ENCODE measurements around the gene ADPRS.

Gene ADPRS, protein sequence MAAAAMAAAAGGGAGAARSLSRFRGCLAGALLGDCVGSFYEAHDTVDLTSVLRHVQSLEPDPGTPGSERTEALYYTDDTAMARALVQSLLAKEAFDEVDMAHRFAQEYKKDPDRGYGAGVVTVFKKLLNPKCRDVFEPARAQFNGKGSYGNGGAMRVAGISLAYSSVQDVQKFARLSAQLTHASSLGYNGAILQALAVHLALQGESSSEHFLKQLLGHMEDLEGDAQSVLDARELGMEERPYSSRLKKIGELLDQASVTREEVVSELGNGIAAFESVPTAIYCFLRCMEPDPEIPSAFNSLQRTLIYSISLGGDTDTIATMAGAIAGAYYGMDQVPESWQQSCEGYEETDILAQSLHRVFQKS

DNA sequence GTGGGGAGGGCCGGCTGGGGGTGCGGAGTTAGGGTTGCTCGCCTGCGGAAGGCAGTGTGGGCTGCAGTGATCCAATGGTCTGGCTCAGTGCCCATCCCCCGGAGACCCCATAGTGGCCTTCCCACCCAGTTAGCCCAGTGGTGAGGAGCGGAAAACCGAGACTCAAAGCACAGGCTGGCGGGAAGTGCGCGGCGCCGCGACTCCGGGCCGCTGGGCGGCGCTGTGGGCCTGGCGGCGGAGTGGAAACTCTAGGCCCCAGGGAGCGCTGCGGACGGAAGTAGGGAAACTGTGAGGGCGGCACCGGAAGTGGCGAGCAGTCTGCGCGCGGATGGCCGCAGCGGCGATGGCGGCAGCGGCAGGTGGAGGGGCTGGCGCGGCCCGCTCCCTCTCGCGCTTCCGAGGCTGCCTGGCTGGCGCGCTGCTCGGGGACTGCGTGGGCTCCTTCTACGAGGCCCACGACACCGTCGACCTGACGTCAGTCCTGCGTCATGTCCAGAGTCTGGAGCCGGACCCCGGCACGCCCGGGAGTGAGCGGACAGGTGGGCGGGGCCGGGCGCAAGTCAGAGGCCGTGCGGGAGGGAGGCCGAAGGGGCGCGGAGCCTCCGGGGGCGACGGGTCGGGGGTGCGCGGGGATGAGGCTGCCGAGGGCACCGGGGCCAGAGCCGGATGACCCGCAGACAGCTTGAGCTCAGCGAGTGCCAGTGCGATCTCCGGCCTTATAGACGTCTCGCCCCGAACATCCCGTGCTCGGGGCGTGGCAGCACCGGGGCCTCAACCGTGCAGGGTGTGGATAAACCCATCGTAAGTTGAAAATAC is at the start of gene ADPRS:
TSS of gene ADPRS (plus strand) at position 316 of the 816 bp plus-strand sequence. CDS start at position 329, 13 bp downstream.
- DNase-seq (ENCODE audit: extremely low read depth in 1 of 2, low read depth in 1 of 2) = peak; percentile 71 to 84

DNA sequence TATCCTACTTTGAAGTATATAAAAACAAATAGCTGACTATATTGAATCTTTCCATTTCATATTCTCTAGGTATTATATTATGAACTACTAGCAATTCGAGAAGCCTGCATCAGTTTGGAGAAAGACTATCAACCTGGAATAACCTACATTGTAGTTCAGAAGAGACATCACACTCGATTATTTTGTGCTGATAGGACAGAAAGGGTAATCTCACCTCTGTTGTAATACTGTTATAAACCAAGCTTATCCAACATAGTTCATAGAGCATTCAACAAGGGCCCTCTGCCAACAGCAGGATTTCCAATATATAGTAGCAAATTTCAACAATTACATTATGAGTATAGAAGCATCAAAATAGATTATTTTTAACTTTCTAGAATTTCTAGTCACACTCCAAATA is 48.5 kb upstream of the ADPRS start:
- DNase-seq (ENCODE audit: extremely low read depth in 1 of 2, low read depth in 1 of 2) = no peak

DNA sequence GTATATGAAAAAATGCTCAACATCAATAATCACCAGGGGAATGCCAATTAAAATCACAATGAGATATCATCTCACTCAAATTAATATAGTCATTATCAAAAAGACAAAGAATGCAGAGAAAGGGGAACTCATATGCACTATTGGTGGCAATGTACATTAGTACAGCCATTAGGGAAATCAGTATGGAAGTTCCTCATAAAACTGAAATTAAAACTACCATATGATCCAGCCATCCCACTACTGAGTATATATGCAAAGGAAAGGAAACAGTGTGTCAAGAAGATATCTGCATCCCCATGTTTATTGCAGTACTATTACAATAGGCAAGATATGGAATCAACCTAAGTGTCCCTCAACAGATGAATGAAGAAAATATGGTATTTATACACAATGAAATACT is 36.9 kb upstream of the ADPRS start:
- DNase-seq (ENCODE audit: extremely low read depth in 1 of 2, low read depth in 1 of 2) = no peak

DNA sequence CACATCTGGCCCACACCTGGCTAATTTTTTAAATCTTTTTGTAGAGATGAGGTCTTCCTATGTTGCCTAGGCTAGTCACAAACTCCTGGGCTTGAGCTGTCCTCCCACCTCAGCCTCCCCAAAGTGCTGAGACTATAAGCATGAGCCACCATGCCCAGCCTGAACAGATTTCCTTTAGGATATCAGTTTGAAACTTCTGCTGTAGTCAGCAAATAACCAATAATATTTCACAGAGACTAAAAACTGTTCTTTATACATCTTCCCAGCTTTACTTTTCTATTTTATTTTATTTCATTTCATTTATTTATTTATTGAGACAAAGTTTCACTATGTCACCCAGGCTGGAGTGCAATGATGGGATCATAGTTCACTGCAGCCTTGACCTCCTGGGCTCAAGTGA is 34.7 kb upstream of the ADPRS start:
- no peak for DNase-seq (ENCODE audit: extremely low read depth in 1 of 2, low read depth in 1 of 2)

DNA sequence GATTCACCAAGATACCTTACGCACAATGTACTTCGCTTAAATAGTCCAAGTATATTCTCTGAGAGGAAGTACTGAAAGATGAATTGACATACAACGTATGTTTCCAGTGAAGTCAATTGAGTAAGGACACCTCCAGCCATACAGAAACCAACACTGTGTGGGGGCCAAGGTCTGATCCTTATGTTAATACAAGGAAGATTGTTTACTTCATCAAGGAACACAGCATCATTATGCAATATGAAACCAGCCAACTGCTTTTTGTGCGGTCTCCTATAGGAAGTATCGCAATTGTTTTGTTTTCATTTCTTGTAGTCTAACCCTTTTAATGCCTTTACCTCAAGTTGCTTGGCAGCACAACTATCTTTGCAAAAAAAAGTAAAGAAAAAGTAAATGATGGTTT is 33.0 kb upstream of the ADPRS start:
- no peak for DNase-seq (ENCODE audit: extremely low read depth in 1 of 2, low read depth in 1 of 2)

DNA sequence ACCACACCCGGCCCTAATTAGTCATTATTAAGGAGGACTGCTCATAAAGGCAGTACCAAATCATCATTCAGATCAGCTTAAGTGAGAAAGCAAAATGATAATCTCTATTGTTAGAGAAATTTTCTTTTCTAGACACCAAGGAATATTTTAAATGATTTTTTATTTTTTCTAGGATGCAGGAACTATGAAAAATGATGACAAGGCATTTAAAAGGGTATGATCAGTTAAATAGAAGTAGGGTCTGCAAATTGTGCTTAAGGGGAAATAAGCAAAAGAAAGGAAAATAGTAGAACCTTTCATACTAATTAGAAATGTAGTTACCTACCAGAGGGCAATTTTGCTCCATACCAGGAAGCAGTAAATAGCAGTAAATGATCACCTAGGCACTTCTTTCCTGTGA is 26.4 kb upstream of the ADPRS start:
- DNase-seq (ENCODE audit: extremely low read depth in 1 of 2, low read depth in 1 of 2) = no peak

DNA sequence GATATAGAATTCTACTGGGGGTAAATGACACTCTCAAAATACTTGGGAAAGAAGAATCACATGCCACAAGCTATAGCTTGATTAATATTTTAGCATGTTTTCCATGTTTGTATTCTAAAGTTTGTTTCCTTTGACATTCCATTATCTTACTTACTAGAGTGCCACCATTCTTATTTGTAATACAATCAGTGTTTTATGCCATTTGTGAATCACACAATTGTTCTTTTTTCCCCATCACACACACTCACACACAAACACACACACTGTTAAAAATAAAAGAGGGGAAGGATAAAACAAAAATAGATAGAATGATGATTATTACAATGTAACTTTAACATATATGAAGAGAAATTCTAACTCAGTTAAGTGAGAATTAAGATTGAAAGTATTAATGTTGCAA is 20.8 kb upstream of the ADPRS start:
- DNase-seq (ENCODE audit: extremely low read depth in 1 of 2, low read depth in 1 of 2) = no peak

DNA sequence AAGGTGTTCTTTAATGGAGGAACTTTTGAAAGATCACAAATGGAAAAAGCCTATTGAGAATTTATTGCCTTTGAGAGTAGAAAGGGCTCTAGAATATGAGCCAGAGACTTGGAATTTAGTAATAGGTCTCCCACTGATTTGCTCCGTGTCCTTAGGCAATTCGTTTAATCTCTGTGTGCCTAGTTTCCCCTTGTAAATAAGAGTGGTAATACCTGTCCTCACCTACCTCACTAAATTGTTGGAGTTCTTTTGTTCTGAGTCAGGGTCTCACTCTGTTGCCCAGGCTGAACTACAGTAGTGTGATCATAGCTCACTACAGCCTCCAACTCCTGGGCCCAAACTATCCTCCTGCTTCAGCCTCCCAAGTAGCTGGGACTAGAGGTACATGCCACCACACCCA is 19.8 kb upstream of the ADPRS start:
- DNase-seq (ENCODE audit: extremely low read depth in 1 of 2, low read depth in 1 of 2) = no peak

DNA sequence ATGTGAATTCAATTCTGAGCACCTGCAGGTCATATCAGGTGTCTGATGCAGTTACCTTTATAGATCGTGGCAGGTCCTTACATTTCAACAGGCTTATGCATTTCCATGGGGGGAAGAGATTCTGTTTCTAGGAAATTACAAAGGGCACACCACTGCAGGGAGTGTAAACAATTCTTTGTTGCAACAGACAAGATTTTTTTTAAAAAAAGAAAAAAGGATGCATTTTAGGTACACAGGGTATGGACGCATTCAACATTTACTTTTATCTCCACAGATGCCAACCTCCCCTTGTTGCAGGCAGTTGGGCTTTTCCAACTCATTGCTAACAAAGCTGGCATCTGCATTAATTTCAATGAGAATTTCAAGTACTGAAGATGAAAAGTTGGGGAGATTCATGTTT is 18.3 kb upstream of the ADPRS start:
- DNase-seq (ENCODE audit: extremely low read depth in 1 of 2, low read depth in 1 of 2) = no peak

DNA sequence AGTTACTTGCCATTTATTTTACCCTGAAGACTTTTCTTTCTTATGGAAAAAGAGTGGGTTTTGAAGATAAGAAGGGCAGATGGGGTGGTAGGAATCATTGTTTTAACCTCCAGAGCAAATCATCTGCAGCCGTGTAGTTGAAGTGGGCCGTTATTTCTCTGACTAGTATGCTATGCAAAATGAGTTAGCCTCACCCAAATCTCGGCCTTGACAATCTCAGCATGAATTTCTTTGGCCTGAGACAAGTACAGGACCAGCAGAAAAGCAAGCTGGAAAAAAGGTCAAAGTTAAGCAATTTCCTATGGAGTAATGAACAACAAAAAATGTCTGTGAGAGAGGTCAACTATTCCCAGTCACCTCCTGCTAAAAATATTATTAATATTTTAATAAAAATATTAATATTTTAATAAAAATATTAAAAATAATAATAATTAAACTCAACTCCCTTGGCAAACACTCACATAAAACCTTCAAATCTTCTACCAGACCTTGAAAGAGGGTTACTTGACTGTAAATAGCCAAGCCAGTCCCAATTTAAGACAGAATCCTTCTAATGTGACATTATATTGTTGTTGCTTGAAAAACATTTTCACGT is 11.6 kb upstream of the ADPRS start:
- DNase-seq (ENCODE audit: extremely low read depth in 1 of 2, low read depth in 1 of 2) = no peak

DNA sequence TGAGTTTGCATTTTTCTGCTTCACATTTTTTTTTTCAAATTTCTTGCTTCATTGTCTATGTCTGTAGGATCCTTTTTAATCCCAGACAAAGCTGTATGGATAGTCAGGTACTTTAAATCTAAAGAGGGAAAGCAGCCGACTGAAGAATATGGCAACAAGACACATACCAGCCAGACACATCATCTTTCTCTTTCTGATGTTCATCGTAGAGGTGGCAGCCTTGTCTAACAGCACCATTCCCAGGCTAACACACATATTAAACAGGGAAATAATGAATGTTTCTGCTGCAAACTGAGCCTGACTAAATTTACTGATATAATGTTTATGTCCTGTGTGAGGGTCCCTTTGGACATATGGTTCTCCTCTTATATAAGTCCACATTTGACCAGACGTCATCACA is 8.5 kb upstream of the ADPRS start:
- DNase-seq (ENCODE audit: extremely low read depth in 1 of 2, low read depth in 1 of 2) = no peak

DNA sequence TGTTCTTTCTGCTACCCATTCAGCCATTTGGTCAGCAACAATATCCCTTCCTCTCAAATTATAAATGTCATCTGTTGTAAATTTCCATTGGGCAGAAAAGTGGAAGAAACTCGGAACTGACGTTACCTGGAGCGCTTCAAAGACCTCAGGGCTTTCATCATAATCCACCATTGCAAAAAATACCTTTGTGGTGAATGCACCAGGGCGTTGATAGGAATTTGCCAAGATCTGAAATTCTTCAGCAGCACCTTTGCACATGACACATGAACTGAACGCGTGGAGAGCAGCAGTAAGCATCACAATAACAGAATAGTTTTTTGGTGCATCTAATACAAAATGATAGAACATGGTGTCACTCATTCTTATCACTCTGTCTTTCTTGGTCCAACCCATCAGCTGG is 7.9 kb upstream of the ADPRS start:
- DNase-seq (ENCODE audit: extremely low read depth in 1 of 2, low read depth in 1 of 2) = no peak

DNA sequence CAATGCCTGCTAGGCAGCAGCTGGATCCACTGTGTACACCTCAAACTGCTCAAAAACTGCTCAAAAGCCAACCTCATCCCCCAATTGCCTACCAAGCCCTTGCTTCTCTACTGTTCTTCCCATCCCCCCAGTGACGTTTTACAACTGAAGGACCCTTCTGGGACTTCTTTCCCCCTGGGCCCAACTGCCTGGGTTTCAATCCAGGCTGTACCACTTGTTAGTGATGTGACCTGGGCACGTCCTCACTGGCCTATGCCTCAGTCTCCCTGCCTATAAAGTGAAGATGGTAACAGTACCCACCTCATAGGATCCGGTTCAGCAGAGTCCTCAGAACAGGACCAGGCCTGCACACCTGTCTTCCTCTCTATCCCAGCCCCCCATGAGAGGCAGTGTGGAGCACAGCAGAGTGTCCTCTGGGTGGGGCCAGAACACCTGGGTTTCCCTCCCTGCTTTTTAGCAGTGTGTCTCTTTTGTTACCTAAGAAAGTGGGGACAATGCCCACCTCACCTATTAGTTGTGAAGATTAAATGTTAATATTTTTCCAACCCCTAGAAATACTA is 6.7 kb upstream of the ADPRS start:
- DNase-seq (ENCODE audit: extremely low read depth in 1 of 2, low read depth in 1 of 2) = no peak

DNA sequence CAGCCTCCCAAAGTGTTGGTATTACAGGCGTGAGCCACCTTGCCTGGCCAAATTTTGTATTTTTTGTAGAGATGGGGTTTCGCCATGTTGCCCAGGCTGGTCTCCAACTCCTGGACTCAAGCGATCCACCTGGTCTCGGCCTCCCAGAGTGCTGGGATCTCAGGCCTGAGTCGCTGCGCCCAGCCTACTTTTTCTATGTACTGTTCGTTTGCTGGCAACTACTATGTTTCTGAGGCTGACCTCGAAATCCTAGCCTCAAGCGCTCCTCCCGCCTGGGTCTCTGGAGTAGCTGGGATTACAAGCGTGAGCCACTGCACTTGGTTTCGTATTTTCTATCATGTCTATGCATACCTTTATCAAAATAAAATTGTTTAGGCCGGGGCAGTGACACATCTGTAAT is 5.5 kb upstream of the ADPRS start:
- no peak for DNase-seq (ENCODE audit: extremely low read depth in 1 of 2, low read depth in 1 of 2)

DNA sequence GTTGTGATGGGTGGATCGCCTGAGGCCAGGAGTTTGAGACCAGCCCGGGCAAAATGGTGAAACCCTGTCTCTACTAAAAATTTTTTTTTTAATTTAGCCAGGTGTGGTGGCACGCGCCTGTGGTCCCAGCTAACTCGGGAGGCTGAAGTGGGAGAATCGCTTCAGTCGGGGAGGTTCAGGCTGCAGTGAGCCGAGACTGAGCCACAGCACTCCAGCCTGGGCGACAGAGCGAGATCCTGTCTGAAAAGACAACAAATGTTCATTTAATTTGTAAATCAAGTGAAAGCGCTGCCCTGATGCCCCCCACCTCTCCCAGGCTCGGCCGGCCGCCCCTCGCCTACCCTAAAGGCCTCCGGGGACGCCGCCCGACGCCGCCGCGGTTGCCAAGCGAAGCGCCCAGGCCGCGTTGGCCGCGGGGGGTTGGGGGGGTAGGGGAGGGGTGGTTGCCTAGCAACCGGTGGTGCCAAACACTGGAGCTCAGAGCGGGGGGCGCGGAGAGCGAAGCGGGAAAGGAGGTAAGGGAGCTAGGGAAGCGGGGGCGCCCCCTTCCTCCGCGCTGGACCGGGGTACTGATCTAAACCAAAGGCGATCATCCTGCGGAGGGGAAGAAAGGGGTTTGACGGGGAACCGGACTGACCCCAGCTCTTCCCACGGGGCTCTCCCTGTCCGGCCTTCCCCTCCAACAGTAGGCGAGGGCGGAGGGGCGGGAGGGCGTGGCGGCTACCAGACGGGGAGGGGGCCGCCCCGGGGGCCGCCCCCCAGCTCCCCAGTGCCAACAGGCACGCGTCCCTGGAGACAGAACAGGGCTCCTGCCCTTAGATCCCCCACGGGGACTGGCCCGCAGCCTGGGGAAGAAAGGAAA is 4.8 kb upstream of the ADPRS start, which contains the start of gene TEKT2:
TSS of gene TEKT2 (plus strand) at position 460 of the 862 bp plus-strand sequence. CDS start 828 bp downstream, outside the sequence.
- DNase-seq (ENCODE audit: extremely low read depth in 1 of 2, low read depth in 1 of 2) = no peak

DNA sequence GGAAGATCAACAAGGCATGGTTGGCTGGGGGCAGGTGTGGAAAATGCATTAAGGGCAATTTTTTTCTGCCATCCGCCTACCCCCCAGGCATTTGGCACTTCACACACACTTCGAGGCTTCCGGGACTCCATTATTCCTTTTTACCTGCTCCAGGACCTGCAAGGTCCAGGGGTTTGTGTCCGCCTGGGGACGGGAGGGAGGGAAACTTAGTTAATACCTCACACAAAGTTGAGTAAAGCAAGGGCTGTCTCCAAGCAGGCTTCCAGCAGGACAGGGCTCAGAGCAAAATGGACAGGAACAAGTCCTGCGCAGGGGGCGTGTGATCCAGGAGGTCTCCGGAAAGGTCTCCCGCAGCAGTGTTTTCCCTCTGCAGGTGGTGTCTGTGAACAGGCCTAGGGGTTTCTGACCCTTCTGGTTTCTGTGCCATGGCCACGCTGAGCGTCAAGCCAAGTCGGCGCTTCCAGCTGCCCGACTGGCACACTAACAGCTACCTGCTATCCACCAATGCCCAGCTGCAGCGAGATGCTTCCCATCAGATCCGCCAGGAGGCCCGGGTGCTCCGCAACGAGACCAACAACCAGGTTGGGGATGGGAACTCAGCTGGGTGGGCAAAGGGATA is 4.1 kb upstream of the ADPRS start:
- DNase-seq (ENCODE audit: extremely low read depth in 1 of 2, low read depth in 1 of 2) = no peak

DNA sequence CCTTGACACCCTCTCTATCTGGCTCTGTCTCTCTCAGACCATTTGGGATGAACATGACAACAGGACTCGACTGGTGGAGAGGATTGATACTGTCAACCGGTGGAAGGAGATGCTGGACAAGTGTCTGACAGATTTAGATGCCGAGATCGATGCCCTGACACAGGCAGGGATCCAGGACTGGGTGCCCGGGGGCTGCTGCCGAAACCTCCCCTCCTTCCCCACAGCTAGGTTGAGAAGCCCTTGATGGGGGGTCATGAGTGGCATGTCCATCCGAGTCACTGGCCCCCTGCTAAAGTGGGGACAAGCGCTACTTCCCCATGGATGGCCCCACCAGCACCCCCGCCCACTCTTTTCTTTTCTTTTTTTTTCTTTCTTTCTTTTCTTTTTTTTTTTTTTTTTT is 3.6 kb upstream of the ADPRS start:
- DNase-seq (ENCODE audit: extremely low read depth in 1 of 2, low read depth in 1 of 2) = no peak

DNA sequence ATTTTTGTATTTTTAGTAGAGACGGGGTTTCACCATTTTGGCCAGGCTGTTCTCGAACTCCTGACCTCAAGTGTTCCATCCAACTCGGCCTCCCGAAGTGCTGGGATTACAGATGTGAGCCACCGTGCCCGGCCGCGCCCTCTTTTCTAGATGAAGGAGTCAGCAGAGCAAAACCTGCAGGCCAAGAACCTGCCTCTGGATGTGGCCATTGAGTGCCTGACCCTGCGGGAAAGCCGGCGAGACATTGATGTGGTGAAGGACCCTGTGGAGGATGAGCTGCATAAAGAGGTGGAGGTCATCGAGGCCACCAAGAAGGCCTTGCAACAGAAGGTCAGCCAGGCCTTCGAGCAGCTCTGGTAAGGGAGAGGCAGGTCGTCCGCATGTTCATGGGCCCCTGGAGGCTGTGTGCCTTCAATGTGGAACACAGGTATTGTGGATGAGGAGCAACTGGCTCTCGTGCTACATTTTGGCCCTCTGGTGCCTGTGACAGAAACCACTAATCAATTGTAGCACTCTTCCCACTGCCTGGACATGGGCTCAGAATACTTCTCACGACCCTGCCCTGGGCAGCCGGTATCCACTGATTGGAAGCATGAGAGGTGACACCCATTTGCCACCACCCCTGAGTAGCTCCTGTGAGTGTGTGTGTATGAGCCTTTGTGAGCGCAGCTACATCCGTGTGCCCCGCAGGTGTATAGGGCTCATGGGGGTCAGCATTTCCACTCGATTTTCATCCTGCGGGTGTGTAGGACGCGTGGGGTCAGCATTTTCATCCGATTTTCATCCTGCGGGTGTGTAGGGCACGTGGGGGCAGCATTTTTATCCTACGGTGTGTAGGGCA is 2.8 kb upstream of the ADPRS start:
- DNase-seq (ENCODE audit: extremely low read depth in 1 of 2, low read depth in 1 of 2) = no peak

DNA sequence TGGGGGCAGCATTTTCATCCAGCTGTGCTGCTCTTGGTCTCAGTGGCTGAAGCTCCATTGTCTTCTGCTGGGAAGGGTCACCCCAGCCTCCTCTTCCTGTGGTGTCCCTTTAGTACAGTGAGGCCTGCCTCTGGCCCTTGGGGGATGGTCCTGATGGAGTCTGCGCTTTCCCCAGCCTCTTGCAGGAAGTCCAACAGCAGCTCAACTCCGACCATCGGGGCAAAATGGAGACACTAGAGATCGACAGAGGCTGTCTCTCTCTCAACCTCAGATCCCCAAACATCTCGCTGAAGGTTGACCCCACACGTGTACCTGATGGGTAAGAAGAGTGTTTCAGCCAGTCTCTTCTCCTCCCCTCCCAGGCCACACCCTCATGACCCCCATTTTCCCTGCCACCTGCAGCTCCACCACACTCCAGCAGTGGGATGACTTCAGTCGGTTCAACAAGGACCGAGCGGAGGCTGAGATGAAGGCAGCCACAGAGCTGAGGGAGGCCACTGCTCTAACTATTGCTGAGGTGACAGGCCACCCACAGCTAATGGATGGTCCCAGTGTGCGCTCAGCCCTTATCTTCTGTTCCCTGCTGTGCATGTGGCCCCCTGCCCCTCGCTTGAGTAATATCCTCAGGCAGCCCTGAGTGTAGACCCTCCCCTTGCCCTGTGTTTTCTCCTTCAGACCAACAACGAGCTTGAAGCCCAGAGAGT is 2.0 kb upstream of the ADPRS start:
- no peak for DNase-seq (ENCODE audit: extremely low read depth in 1 of 2, low read depth in 1 of 2)

Data from activated CD8-positive, alpha-beta memory T cell treated with anti-CD3 and anti-CD28 coated beads for 1 hour (primary cell).